Pancreas (tissue), 10 donors: ENCODE results near the gene NELL1. TPM values are rescaled to one million over a fixed set of nuclear protein-coding genes. Genes with fewer than 3 reads are reported as not detected.

Experiments used
- ATAC-seq, 4 donors: fragments of 200-7000 bp; cut with Tn5 transposase; one replicate each; pipeline versions ENCODE4 v1.8.0 to v1.9.1; 2020; ENCODE audit warnings: mild to moderate bottlenecking in 4 of 4, moderate library complexity in 4 of 4
- DNase-seq, 6 donors: peaks; one replicate each; pipeline ENCODE4 v3.0.0-alpha.2; 2020
- FAIRE-seq: peaks from 2 replicates; lab custom pipeline; 2012; peaks lifted over from hg19 to GRCh38; lab: Jason Lieb, UNC
- H3K27ac ChIP-seq, 4 donors: fragments of 200-600 bp; sonication (generic); 1 replicate in 3 of 4; 2 replicates in 1 of 4; pipeline versions ENCODE4 v1.5.0 to v1.8.0; 2020
- H3K27me3 ChIP-seq, 4 donors: fragments of 200-600 bp; one replicate each; pipeline ENCODE4 v1.8.0; 2021
- H3K36me3 ChIP-seq, 3 donors: fragments of 200-600 bp; sonication (generic) in 1 of 3; one replicate each; pipeline versions ENCODE4 v1.5.0 to v1.8.0; 2020 to 2021
- H3K4me1 ChIP-seq, 3 donors: fragments of 200-600 bp; one replicate each; pipeline ENCODE4 v1.8.0; 2021
- H3K4me3 ChIP-seq, 4 donors: fragments of 200-600 bp; sonication (generic) in 2 of 4; one replicate each; pipeline versions ENCODE4 v1.5.0 to v1.8.0; 2020 to 2021
- H3K9me3 ChIP-seq, 4 donors: fragments of 200-600 bp; one replicate each; pipeline ENCODE4 v1.8.0; 2021
- CTCF ChIP-seq, 4 donors: fragments of 200-600 bp; sonication (generic) in 3 of 4; IDR thresholded peaks; one replicate each; pipeline versions ENCODE4 v1.5.0 to v1.8.0; 2021; ENCODE audit warnings: antibody characterized with exemption in 4 of 4
- WGBS, 2 donors: extraction: QIAGEN DNeasy Blood & Tissue Kit; methylation state at CpG; one replicate each; pipeline ENCODE4 v1.1.7; 2013; 5-methylcytosine and 5-hydroxymethylcytosine counted together
- intact Hi-C, 3 donors: fragments of 100-400 bp; cut with DNase I; formaldehyde crosslinking; loops; one replicate each; pipeline versions ENCODE4 v1.11.1 to v1.14.2; 2022
- polyA plus RNA-seq, 2 donors: library from polyadenylated mRNA; stranded (reverse); fragments of 200-250 nt; gene quantifications; one replicate each; pipeline ENCODE4 v1.2.3, GENCODE V29; 2013
- total RNA-seq, 6 donors: library from RNA; stranded (reverse); fragmentation: NEBNext Ultra II Directional in 4 of 6; extraction: Animal tissue kit (Norgen Biotek cat#: 25700) in 4 of 6; gene quantifications; one replicate each; pipeline versions ENCODE4 v1.2.1 to v1.2.4, GENCODE V29; 2021 to 2023
- donor health status: healthy with polysubstance abuse.
- donor health status: DM: no; HTN: no; CAD: no; lungs with moderate emphysema.
- donor health status: DM: no; HTN: no; CAD: no.
- donor health status: control.
- donor health status: control.
- donor health status: Bipolar disorder and iron deficiency.
- donor health status: DM: yes; HTN: yes; CAD: no.
- donor health status: DM: no; HTN: no; CAD: no.
- donor health status: DM: no; HTN: no; CAD: no.
- donor health status: DM: yes; HTN: yes; CAD: no.

The NELL1 gene
- total and polyA plus RNA-seq, 8 donors = not detected

DNA sequence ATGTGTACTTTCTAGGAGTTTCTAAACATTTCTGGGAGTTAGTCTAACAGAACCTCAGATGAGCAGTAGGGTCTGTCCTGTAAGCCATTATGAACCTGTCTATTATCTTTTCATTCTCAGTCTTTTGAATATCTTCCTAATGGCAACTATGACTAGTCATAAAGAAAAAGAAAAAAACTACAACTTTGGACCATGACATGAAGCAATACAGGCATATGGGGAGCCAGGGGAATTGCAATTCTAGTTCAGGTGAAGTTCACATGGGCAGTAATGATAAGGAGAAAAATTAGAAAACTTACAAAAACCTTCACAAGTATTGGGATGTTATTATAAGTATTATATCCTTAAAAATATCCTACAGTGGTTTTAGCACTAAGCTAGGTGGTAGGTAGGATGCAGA is 874.5 kb downstream of the NELL1 start:
- intact Hi-C loops = no loop called here
- Histone ChIP-seq H3K27me3 (no peaks in the 10 kb centered on the region), H3K4me3 (no peak overlapping the region), H3K27ac (no peak overlapping the region), H3K9me3 (no peaks in the 10 kb centered on the region), H3K4me1 (no peaks in the 10 kb centered on the region), H3K36me3 (no peaks in the 10 kb centered on the region)
- ATAC-seq = no peak
- DNase-seq = no peak
- TF ChIP-seq CTCF (IDR thresholded peaks at IDR 0.05) = no peak
- FAIRE-seq = no peak

GRCh38 chr11:21545699-21546098 is 876.3 kb downstream of the NELL1 start:
- intact Hi-C loops = no loop called here
- FAIRE-seq = no peak
- Histone ChIP-seq H3K4me3 (no peak overlapping the region), H3K4me1 (no peaks in the 10 kb centered on the region), H3K36me3 (no peaks in the 10 kb centered on the region), H3K27me3 (no peaks in the 10 kb centered on the region), H3K9me3 (no peaks in the 10 kb centered on the region), H3K27ac (no peak overlapping the region)
- WGBS, 2 donors = 42 to 49% methylated on average over 1 of the region's 1 CpG
- no peak for DNase-seq
- no peak for ATAC-seq
- TF ChIP-seq CTCF (IDR thresholded peaks at IDR 0.05) = no peak

DNA sequence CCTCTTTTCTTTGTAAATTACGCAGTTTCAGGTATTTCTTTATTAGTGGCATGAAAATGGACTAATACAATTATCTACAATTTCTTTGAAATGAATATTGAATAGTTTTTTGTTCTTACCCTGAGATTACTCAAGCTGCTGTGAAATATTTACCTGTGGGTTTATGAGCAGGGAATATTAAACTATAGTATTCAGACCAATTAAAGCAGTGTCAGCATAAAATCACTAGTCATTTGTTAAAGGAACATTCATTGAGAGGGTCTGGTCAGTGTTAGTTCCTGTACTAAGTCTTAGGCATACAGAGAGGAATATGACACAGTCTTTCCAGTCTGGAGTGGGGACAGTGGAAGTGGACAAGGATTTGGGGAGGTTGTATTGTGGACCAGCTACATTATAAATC is 877.3 kb downstream of the NELL1 start:
- Histone ChIP-seq H3K27ac (no peak overlapping the region), H3K4me3 (no peak overlapping the region), H3K36me3 (no peaks in the 10 kb centered on the region), H3K27me3 (no peaks in the 10 kb centered on the region), H3K9me3 (no peaks in the 10 kb centered on the region), H3K4me1 (no peaks in the 10 kb centered on the region)
- 30% methylated on average over 1 of the region's 1 CpG for WGBS, 2 donors
- ATAC-seq = no peak
- intact Hi-C loops = no loop called here
- no peak for TF ChIP-seq CTCF (IDR thresholded peaks at IDR 0.05)
- DNase-seq = no peak
- FAIRE-seq = no peak

DNA sequence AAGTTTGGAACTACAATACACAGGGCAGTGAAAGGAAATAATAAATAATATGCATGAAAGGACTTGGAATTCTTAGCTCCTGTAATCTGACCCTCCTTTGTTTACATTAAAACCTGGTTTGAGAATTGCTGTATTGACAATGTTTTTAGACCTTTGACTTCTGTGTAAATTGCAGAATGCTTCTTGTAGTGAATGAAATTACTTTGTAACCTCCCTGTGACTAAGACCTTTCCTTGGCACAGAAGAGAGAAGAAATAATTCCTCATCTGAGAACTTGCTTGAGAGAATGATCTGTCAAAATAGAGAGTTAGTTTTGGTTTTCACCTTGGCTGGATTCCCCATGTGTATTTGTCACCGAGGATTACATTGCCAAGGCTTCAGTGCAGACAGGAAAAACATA is 883.5 kb downstream of the NELL1 start:
- DNase-seq (no peak), FAIRE-seq (no peak), ATAC-seq (peak; percentile 38 to 55 (median 42))

DNA sequence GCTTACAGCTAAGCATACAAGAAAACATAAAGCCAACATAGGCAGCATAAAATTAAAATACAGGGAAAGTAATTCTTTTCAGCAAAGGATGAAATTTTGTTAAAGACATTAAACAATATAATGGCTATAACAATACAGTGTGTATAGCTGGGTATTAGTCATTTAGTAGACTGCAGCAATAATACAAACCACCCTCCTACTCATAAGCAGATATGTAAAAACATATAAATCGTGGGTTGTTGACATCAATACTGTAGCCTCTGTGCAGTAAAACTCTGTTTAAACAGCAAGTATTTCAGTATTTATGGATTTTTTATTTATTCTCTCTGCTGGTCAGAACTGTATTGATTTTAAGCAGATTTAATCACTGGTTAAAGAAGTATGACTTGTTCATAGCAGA is 884.4 kb downstream of the NELL1 start:
- H3K9me3 ChIP-seq = no peaks in the 10 kb centered on the region
- DNase-seq = no peak
- H3K27ac ChIP-seq = no peak overlapping the region
- 26 to 29% methylated on average over 1 of the region's 1 CpG for WGBS, 2 donors
- no peaks in the 10 kb centered on the region for H3K4me1 ChIP-seq
- no peak for TF ChIP-seq CTCF (IDR thresholded peaks at IDR 0.05)
- no peak for FAIRE-seq
- H3K36me3 ChIP-seq = no peaks in the 10 kb centered on the region
- no peaks in the 10 kb centered on the region for H3K27me3 ChIP-seq
- ATAC-seq = no peak
- intact Hi-C loops = no loop called here
- no peak overlapping the region for H3K4me3 ChIP-seq

More for the DNA sequence above, 883.5 kb downstream of the NELL1 start:
- H3K27me3 ChIP-seq = no peaks in the 10 kb centered on the region
- H3K4me1 ChIP-seq = no peaks in the 10 kb centered on the region
- no peak overlapping the region for H3K4me3 ChIP-seq
- 0 to 6% methylated on average over 1 of the region's 1 CpG for WGBS, 2 donors
- intact Hi-C loops = no loop called here
- no peaks in the 10 kb centered on the region for H3K9me3 ChIP-seq
- TF ChIP-seq CTCF (IDR thresholded peaks at IDR 0.05) = no peak
- no peak overlapping the region for H3K27ac ChIP-seq
- no peaks in the 10 kb centered on the region for H3K36me3 ChIP-seq
